HEK293 (cell line): ENCODE data around the gene LYZL1.

Source experiments
- GFI1B ChIP-seq: fragments of 450-650 bp; formaldehyde crosslinking; IDR thresholded peaks from 2 replicates; pipeline ENCODE4 v1.5.1; 2016; ENCODE audit warnings: missing biosample characterization, missing genetic modification characterization
- GLIS1 ChIP-seq: fragments of 450-650 bp; formaldehyde crosslinking; IDR thresholded peaks from 2 replicates; pipeline ENCODE4 v1.5.1; 2016; ENCODE audit warnings: missing biosample characterization, missing genetic modification characterization
- HOXA7 ChIP-seq: sonication (generic); formaldehyde crosslinking; IDR thresholded peaks from 2 replicates; pipeline ENCODE4 v1.8.1; 2022; ENCODE audit warnings: missing genetic modification reagents, borderline replicate concordance
- HOXD13 ChIP-seq: sonication (generic); formaldehyde crosslinking; IDR thresholded peaks from 2 replicates; pipeline ENCODE4 v1.8.0; 2022; ENCODE audit warnings: missing genetic modification reagents, borderline replicate concordance
- KLF17 ChIP-seq: fragments of 450-650 bp; formaldehyde crosslinking; IDR thresholded peaks from 2 replicates; pipeline ENCODE4 v1.5.1; 2016; ENCODE audit warnings: missing biosample characterization, missing genetic modification characterization
- KLF7 ChIP-seq: fragments of 450-650 bp; formaldehyde crosslinking; IDR thresholded peaks from 2 replicates; pipeline ENCODE4 v1.5.1; 2016; ENCODE audit warnings: missing biosample characterization, missing genetic modification characterization, borderline replicate concordance
- PRDM10 ChIP-seq: fragments of 450-650 bp; formaldehyde crosslinking; IDR thresholded peaks from 2 replicates; pipeline ENCODE4 v1.5.1; 2016; ENCODE audit warnings: missing biosample characterization, missing genetic modification characterization
- PRDM4 ChIP-seq: fragments of 450-650 bp; formaldehyde crosslinking; IDR thresholded peaks from 2 replicates; pipeline ENCODE4 v1.5.1; 2017; ENCODE audit warnings: missing biosample characterization, missing genetic modification characterization
- YY1 ChIP-seq: fragments of 450-650 bp; formaldehyde crosslinking; IDR thresholded peaks from 2 replicates; pipeline ENCODE4 v1.5.1; 2018; ENCODE audit warnings: missing biosample characterization, missing genetic modification characterization
- ZBTB1 ChIP-seq: fragments of 450-650 bp; formaldehyde crosslinking; IDR thresholded peaks from 2 replicates; pipeline ENCODE4 v1.5.1; 2016; ENCODE audit warnings: missing biosample characterization, missing genetic modification characterization
- ZBTB20 ChIP-seq: fragments of 450-650 bp; formaldehyde crosslinking; IDR thresholded peaks from 2 replicates; pipeline ENCODE4 v1.5.1; 2016; ENCODE audit warnings: missing biosample characterization, missing genetic modification characterization
- ZBTB7A ChIP-seq: fragments of 450-650 bp; formaldehyde crosslinking; IDR thresholded peaks from 2 replicates; pipeline ENCODE4 v1.5.1; 2016; ENCODE audit warnings: low read depth, missing biosample characterization, missing genetic modification characterization
- ZFHX2 ChIP-seq: fragments of 450-650 bp; formaldehyde crosslinking; conservative IDR thresholded peaks from 2 replicates; pipeline ENCODE4 v1.5.1; 2016; ENCODE audit warnings: missing biosample characterization, missing genetic modification characterization
- ZFP41 ChIP-seq: fragments of 450-650 bp; formaldehyde crosslinking; IDR thresholded peaks from 2 replicates; pipeline ENCODE4 v1.5.1; 2016; ENCODE audit warnings: missing biosample characterization, missing genetic modification characterization, borderline replicate concordance
- ZNF138 ChIP-seq: fragments of 450-650 bp; formaldehyde crosslinking; IDR thresholded peaks from 2 replicates; pipeline ENCODE4 v1.5.1; 2016; ENCODE audit warnings: missing biosample characterization, missing genetic modification characterization, borderline replicate concordance
- ZNF155 ChIP-seq: fragments of 450-650 bp; formaldehyde crosslinking; IDR thresholded peaks from 2 replicates; pipeline ENCODE4 v1.5.1; 2016; ENCODE audit warnings: missing biosample characterization, missing genetic modification characterization
- ZNF174 ChIP-seq: fragments of 450-650 bp; formaldehyde crosslinking; IDR thresholded peaks from 2 replicates; pipeline ENCODE4 v1.5.0; 2017; ENCODE audit warnings: missing biosample characterization, mild to moderate bottlenecking, missing genetic modification characterization
- ZNF214 ChIP-seq: fragments of 450-650 bp; formaldehyde crosslinking; IDR thresholded peaks from 2 replicates; pipeline ENCODE4 v1.5.1; 2017; ENCODE audit warnings: missing biosample characterization, mild to moderate bottlenecking, missing genetic modification characterization, borderline replicate concordance
- ZNF280D ChIP-seq: fragments of 450-650 bp; formaldehyde crosslinking; IDR thresholded peaks from 2 replicates; pipeline ENCODE4 v1.5.1; 2016; ENCODE audit warnings: missing biosample characterization, missing genetic modification characterization
- ZNF302 ChIP-seq: fragments of 450-650 bp; formaldehyde crosslinking; IDR thresholded peaks from 2 replicates; pipeline ENCODE4 v1.5.1; 2016; ENCODE audit warnings: missing biosample characterization, missing genetic modification characterization, low read depth
- ZNF324 ChIP-seq: fragments of 450-650 bp; formaldehyde crosslinking; IDR thresholded peaks from 2 replicates; pipeline ENCODE4 v1.5.1; 2016; ENCODE audit warnings: missing biosample characterization, missing genetic modification characterization
- ZNF335 ChIP-seq: fragments of 450-650 bp; formaldehyde crosslinking; conservative IDR thresholded peaks from 2 replicates; pipeline ENCODE4 v1.5.1; 2016; ENCODE audit warnings: missing biosample characterization, missing genetic modification characterization
- ZNF354C ChIP-seq: fragments of 450-650 bp; formaldehyde crosslinking; IDR thresholded peaks from 2 replicates; pipeline ENCODE4 v1.5.1; 2016; ENCODE audit warnings: missing biosample characterization, missing genetic modification characterization, low read depth, borderline replicate concordance
- ZNF398 ChIP-seq: fragments of 450-650 bp; formaldehyde crosslinking; IDR thresholded peaks from 2 replicates; pipeline ENCODE4 v1.5.1; 2017; ENCODE audit warnings: missing biosample characterization, missing genetic modification characterization
- ZNF48 ChIP-seq: fragments of 450-650 bp; formaldehyde crosslinking; IDR thresholded peaks from 2 replicates; pipeline ENCODE4 v1.5.1; 2016; ENCODE audit warnings: missing biosample characterization, missing genetic modification characterization
- ZNF501 ChIP-seq: fragments of 450-650 bp; formaldehyde crosslinking; IDR thresholded peaks from 2 replicates; pipeline ENCODE4 v1.5.1; 2016; ENCODE audit warnings: missing biosample characterization, missing genetic modification characterization
- ZNF529 ChIP-seq: fragments of 450-650 bp; formaldehyde crosslinking; IDR thresholded peaks from 2 replicates; pipeline ENCODE4 v1.5.1; 2017; ENCODE audit warnings: missing genetic modification characterization, missing biosample characterization; ENCODE audit not compliant: insufficient replicate concordance
- ZNF610 ChIP-seq: fragments of 450-650 bp; formaldehyde crosslinking; IDR thresholded peaks from 2 replicates; pipeline ENCODE4 v1.5.1; 2016; ENCODE audit warnings: missing biosample characterization, missing genetic modification characterization, borderline replicate concordance
- ZNF747 ChIP-seq: fragments of 450-650 bp; formaldehyde crosslinking; IDR thresholded peaks from 2 replicates; pipeline ENCODE4 v1.5.1; 2016; ENCODE audit warnings: missing biosample characterization, missing genetic modification characterization
- ZNF843 ChIP-seq: fragments of 450-650 bp; formaldehyde crosslinking; IDR thresholded peaks from 2 replicates; pipeline ENCODE4 v1.5.1; 2016; ENCODE audit warnings: missing biosample characterization, missing genetic modification characterization

The LYZL1 gene

GRCh38 chr10:29273478-29273877 lies 15.4 kb upstream of the LYZL1 start (continued):
- no peak; the same call in 1 of the 2 replicates for TF ChIP-seq ZNF501
- no peak for TF ChIP-seq ZNF324 (tag by site-specific recombination)
- peak; percentile 93 for TF ChIP-seq GLIS1 (tag by site-specific recombination)
- no peak for TF ChIP-seq ZBTB7A (tag by site-specific recombination)
- TF ChIP-seq ZBTB1 (tag by site-specific recombination) = no peak
- no peak for TF ChIP-seq PRDM10
- no peak for TF ChIP-seq ZNF335 (tag by site-specific recombination)
- no peak for TF ChIP-seq KLF17 (tag by site-specific recombination)
- TF ChIP-seq ZNF843 (tag by site-specific recombination) = no peak
- no peak for TF ChIP-seq ZNF398 (tag by site-specific recombination)
- TF ChIP-seq ZFHX2 (tag by site-specific recombination) = peak; percentile 62
- no peak for TF ChIP-seq HOXD13 (CRISPR knock-in tag)
- no peak for TF ChIP-seq ZNF529 (tag by site-specific recombination)
- no peak for TF ChIP-seq YY1
- no peak for TF ChIP-seq ZNF138 (tag by site-specific recombination)
- no peak for TF ChIP-seq ZNF214 (tag by site-specific recombination)
- TF ChIP-seq ZFP41 (tag by site-specific recombination) = no peak
- no peak for TF ChIP-seq ZNF48 (tag by site-specific recombination)
- no peak for TF ChIP-seq ZNF174 (tag by site-specific recombination)
- no peak for TF ChIP-seq ZNF302 (tag by site-specific recombination)
- TF ChIP-seq PRDM4 (tag by site-specific recombination) = no peak
- no peak for TF ChIP-seq ZNF747
- no peak for TF ChIP-seq ZBTB20 (tag by site-specific recombination)
- no peak for TF ChIP-seq GFI1B (tag by site-specific recombination)
- TF ChIP-seq ZNF610 (tag by site-specific recombination) = no peak
- no peak for TF ChIP-seq ZNF280D
- TF ChIP-seq HOXA7 (CRISPR knock-in tag) = no peak
- no peak for TF ChIP-seq ZNF155 (tag by site-specific recombination)
- no peak for TF ChIP-seq KLF7 (tag by site-specific recombination)
- TF ChIP-seq ZNF354C (tag by site-specific recombination) = no peak
